Prostate gland (tissue), 2 donors: ENCODE results near the gene RASGRP4. TPM values are rescaled to one million over a fixed set of nuclear protein-coding genes. Genes with fewer than 3 reads are reported as not detected.

Experiments used
- DNase-seq: peaks from one replicate; pipeline ENCODE4 v3.0.0-alpha.2; 2019; ENCODE audit warnings: low spot score
- H3K27ac ChIP-seq, 2 donors: fragments of 200-600 bp; sonication (generic); 2 replicates each; pipeline ENCODE4 v1.5.1; 2017 to 2019
- H3K27me3 ChIP-seq: fragments of 200-600 bp; sonication (generic); replicated peaks from 2 replicates; pipeline ENCODE4 v1.5.1; 2019; ENCODE audit not compliant: insufficient read depth
- H3K36me3 ChIP-seq, 2 donors: fragments of 200-600 bp; sonication (generic); 1 replicate in 1 of 2; 2 replicates in 1 of 2; pipeline versions ENCODE4 v1.5.1 to v1.8.1; 2017 to 2019
- H3K4me1 ChIP-seq: fragments of 200-600 bp; sonication (generic); replicated peaks from 2 replicates; pipeline ENCODE4 v1.5.1; 2019
- H3K4me3 ChIP-seq, 2 donors: fragments of 200-600 bp; sonication (generic); 2 replicates each; pipeline ENCODE4 v1.5.1; 2017 to 2019
- H3K9me3 ChIP-seq: fragments of 200-600 bp; sonication (generic); 2 replicates; pipeline ENCODE4 v1.5.1; 2017
- POLR2A ChIP-seq: fragments of 450-650 bp; IDR thresholded peaks from one replicate; pipeline ENCODE4 v1.6.1; 2016; ENCODE audit warnings: antibody characterized with exemption, mild to moderate bottlenecking
- POLR2AphosphoS5 ChIP-seq: sonication (generic); formaldehyde crosslinking; IDR thresholded peaks from one replicate; pipeline ENCODE4 v1.6.1; 2017; ENCODE audit warnings: antibody characterized with exemption
- WGBS: methylation state at CpG from one replicate; pipeline ENCODE4 v1.1.5; 2018; 5-methylcytosine and 5-hydroxymethylcytosine counted together
- intact Hi-C: fragments of 100-400 bp; cut with DNase I; formaldehyde crosslinking; loops from one replicate; pipeline ENCODE4 v1.14.2; 2022
- total RNA-seq, 2 donors: library from RNA; depleted of rRNA; stranded (reverse); fragments of >200 nt; gene quantifications; one replicate each; pipeline ENCODE4 v1.1.0, GENCODE V29; 2016
- TF ChIP-seq, protein P1 (sequence below), 4 experiments: fragments of 200-600 bp in 2 of 4; fragments of 450-650 bp in 2 of 4; sonication (generic) in 2 of 4; IDR thresholded peaks; 1 replicate in 3 of 4; 2 replicates in 1 of 4; pipeline ENCODE4 v1.5.1; 2016 to 2019; ENCODE audit warnings: antibody characterized with exemption in 4 of 4, mild to moderate bottlenecking in 2 of 4, moderate library complexity in 2 of 4

Gene RASGRP4
- total RNA-seq, 2 donors from 2014 or later, result 1.4 to 1.6 TPM

DNA sequence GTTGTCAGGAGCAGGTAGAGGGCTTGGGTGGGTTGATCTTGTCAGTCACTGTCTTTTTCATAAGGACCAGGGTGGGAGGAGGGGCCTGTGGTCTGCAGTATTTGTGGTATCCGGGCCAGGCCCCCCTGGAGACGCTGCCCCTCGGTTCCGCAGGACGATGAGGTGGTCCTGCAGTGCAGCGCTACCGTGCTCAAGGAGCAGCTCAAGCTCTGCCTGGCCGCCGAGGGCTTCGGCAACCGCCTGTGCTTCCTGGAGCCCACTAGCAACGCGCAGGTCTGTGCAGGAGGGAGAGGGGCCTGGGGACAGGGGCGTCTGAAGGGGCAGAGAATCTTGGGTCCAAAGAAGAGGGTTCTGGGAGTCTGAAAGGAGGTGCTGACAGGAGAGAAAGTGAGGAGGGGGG is 14.6 kb upstream of the RASGRP4 start:
- Histone ChIP-seq H3K4me3 (no peak overlapping the region), H3K27me3 (peaks cover under 1% of the 10 kb centered on the region), H3K36me3 (no peaks in the 10 kb centered on the region), H3K9me3 (no peaks in the 10 kb centered on the region), H3K27ac (no peak overlapping the region), H3K4me1 (no peaks in the 10 kb centered on the region)
- DNase-seq, result no peak
- no peak for TF ChIP-seq POLR2A
- no peak for TF ChIP-seq POLR2AphosphoS5
- TF ChIP-seq, protein P1, sequence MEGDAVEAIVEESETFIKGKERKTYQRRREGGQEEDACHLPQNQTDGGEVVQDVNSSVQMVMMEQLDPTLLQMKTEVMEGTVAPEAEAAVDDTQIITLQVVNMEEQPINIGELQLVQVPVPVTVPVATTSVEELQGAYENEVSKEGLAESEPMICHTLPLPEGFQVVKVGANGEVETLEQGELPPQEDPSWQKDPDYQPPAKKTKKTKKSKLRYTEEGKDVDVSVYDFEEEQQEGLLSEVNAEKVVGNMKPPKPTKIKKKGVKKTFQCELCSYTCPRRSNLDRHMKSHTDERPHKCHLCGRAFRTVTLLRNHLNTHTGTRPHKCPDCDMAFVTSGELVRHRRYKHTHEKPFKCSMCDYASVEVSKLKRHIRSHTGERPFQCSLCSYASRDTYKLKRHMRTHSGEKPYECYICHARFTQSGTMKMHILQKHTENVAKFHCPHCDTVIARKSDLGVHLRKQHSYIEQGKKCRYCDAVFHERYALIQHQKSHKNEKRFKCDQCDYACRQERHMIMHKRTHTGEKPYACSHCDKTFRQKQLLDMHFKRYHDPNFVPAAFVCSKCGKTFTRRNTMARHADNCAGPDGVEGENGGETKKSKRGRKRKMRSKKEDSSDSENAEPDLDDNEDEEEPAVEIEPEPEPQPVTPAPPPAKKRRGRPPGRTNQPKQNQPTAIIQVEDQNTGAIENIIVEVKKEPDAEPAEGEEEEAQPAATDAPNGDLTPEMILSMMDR (IDR thresholded peaks at IDR 0.05), result no peak
- 69% methylated on average over 14 of the region's 14 CpGs for WGBS
- intact Hi-C loops, result no loop called here

DNA sequence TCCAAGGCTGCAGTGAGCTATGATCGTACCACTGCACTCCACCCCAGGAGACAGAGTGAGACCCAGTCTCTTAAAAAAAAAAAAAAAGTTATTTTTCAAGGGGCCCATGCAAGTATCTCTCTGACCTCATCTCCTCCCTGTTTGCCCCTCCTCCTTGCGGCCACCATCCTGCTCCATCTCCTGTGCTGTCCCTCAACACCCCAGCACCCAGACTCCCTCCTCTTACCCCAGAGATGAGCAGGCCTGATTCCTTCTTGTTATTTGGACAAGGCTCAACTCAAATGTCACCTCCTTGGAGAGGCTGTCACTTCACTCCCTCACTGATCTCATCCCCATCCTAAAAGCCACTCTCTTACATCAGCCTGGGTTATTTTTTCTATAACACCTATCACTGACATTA is 11.9 kb upstream of the RASGRP4 start:
- intact Hi-C loops, result no loop called here
- H3K4me3 ChIP-seq, result no peak overlapping the region
- WGBS, result 84% methylated on average over 2 of the region's 2 CpGs
- TF ChIP-seq, protein P1 (IDR thresholded peaks at IDR 0.05), result no peak
- TF ChIP-seq POLR2A (no peak), POLR2AphosphoS5 (no peak)
- H3K27ac ChIP-seq, result no peak overlapping the region
- no peaks in the 10 kb centered on the region for H3K4me1 ChIP-seq
- H3K27me3 ChIP-seq, result peaks cover 18% of the 10 kb centered on the region
- DNase-seq, result no peak
- no peaks in the 10 kb centered on the region for H3K9me3 ChIP-seq
- no peaks in the 10 kb centered on the region for H3K36me3 ChIP-seq

DNA sequence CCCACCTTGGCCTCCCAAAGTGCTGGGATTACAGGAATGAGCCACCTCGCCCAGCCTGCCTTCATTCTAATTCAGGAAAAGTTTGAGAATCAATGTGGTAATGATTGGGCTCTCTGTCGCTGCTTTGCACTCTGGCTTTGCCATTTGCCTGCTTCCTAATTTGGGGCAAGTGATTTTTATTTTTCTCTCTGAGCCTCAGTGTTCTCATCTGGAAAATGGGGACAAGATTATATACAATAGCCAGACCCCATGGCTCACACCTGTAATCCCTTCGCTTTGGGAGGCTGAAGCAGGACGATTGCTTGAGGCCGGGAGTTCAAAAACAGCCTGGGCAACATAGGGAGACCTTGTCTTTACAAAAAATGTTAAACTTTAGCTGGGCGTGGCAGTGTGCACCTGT is 11.3 kb upstream of the RASGRP4 start:
- DNase-seq, result no peak
- Histone ChIP-seq H3K27ac (no peak overlapping the region), H3K4me3 (no peak overlapping the region), H3K27me3 (peaks cover 18% of the 10 kb centered on the region), H3K36me3 (no peaks in the 10 kb centered on the region), H3K4me1 (no peaks in the 10 kb centered on the region), H3K9me3 (no peaks in the 10 kb centered on the region)
- WGBS, result 95% methylated on average over 6 of the region's 6 CpGs
- intact Hi-C loops, result no loop called here
- no peak for TF ChIP-seq POLR2A
- TF ChIP-seq, protein P1 (IDR thresholded peaks at IDR 0.05), result no peak

DNA sequence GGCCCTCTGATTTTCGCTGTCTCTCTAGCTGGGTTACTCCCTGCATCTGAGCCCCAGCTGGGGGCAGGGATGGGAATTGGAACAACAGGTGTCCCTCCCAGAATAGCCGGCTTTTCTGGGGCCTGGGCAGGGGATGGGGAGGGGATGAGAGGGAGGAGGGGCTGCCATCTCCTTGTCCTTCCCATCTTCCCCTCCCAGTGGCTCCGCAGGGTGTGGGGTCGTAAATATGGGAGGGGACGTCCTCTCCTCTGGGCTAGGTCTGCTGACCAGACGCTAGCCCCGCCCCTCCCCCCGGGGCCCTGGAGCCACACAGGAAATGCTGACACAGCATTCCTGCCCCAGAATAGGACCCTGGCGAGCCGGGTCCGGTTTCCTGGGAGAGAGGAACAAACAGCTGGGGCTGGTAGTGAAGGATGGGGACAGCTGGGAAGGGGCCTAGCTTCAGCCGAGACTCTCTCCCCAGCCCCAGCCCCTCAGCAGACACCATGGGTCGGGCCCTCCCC is 8.6 kb upstream of the RASGRP4 start:
- Histone ChIP-seq H3K4me3 (no peak overlapping the region), H3K36me3 (no peaks in the 10 kb centered on the region), H3K27me3 (peaks cover 18% of the 10 kb centered on the region), H3K27ac (no peak overlapping the region), H3K9me3 (no peaks in the 10 kb centered on the region), H3K4me1 (no peaks in the 10 kb centered on the region)
- TF ChIP-seq POLR2AphosphoS5 (no peak), POLR2A (no peak)
- TF ChIP-seq, protein P1 (IDR thresholded peaks at IDR 0.05), result no peak
- intact Hi-C loops, result no loop called here
- no peak for DNase-seq
- WGBS, result 12% methylated on average over 13 of the region's 13 CpGs

DNA sequence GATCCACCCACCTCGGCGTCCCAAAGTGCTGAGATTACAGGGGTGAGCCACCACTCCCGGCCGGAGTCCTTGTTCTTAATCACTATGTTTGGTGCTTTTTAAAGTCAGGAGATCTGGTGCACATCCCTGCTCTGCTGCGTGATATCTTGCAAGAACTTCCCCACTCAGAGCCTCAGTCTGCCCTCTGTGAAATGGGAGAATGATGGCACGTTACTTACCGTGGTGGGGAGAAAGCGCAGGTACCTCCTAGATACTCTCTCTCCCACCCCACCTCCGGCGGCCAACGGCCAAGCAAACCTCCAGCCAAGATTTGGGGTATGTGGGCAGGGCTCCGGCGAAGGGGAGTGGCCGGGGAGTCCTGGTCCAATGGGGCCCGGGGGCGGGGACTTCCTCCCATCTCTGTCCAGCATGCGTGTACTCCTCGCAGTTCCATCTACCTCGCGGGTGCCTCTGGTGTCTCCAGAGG is 7.3 kb upstream of the RASGRP4 start, which contains the start of gene RYR1:
Gene RYR1 (plus strand): TSS at position 424 of the 466 bp plus-strand sequence. CDS start 139 bp downstream, outside the sequence.
- Histone ChIP-seq H3K27ac (no peak within 1 kb of the TSS), H3K27me3 (peaks cover 18% of the 10 kb centered on the region), H3K4me1 (no peaks in the 10 kb centered on the region), H3K4me3 (no peak within 1 kb of the TSS), H3K9me3 (no peaks in the 10 kb centered on the region), H3K36me3 (no peaks in the 10 kb centered on the region)
- WGBS, result 15% methylated on average over 20 of the region's 20 CpGs
- no peak for DNase-seq
- intact Hi-C loops, result no loop called here
- TF ChIP-seq POLR2A, result no peak
- TF ChIP-seq, protein P1 (IDR thresholded peaks at IDR 0.05), result no peak
- TF ChIP-seq POLR2AphosphoS5, result no peak
